ENCODE measurements around the gene ZBTB25.

GRCh38 chr14:64459405-64460136, 44.1 kb downstream of the ZBTB25 start:
- TF ChIP-seq, protein P1, sequence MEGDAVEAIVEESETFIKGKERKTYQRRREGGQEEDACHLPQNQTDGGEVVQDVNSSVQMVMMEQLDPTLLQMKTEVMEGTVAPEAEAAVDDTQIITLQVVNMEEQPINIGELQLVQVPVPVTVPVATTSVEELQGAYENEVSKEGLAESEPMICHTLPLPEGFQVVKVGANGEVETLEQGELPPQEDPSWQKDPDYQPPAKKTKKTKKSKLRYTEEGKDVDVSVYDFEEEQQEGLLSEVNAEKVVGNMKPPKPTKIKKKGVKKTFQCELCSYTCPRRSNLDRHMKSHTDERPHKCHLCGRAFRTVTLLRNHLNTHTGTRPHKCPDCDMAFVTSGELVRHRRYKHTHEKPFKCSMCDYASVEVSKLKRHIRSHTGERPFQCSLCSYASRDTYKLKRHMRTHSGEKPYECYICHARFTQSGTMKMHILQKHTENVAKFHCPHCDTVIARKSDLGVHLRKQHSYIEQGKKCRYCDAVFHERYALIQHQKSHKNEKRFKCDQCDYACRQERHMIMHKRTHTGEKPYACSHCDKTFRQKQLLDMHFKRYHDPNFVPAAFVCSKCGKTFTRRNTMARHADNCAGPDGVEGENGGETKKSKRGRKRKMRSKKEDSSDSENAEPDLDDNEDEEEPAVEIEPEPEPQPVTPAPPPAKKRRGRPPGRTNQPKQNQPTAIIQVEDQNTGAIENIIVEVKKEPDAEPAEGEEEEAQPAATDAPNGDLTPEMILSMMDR (IDR thresholded peaks at IDR 0.05; ENCODE audit: low read depth, low read length) = no peak
- TF ChIP-seq MAX (IDR thresholded peaks at IDR 0.05; ENCODE audit: low read depth, low read length) (no peak), POLR2A (IDR thresholded peaks at IDR 0.05; ENCODE audit: extremely low read depth, insufficient read length) (no peak)
